Germinal center (tissue), 1 donor: Measurements from ENCODE around the gene TMEM154.

Source experiments
- DNase-seq: peaks from one replicate; pipeline ENCODE4 v3.0.0; 2012; ENCODE audit warnings: mixed read lengths, low spot score

The TMEM154 gene, protein sequence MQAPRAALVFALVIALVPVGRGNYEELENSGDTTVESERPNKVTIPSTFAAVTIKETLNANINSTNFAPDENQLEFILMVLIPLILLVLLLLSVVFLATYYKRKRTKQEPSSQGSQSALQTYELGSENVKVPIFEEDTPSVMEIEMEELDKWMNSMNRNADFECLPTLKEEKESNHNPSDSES

DNA sequence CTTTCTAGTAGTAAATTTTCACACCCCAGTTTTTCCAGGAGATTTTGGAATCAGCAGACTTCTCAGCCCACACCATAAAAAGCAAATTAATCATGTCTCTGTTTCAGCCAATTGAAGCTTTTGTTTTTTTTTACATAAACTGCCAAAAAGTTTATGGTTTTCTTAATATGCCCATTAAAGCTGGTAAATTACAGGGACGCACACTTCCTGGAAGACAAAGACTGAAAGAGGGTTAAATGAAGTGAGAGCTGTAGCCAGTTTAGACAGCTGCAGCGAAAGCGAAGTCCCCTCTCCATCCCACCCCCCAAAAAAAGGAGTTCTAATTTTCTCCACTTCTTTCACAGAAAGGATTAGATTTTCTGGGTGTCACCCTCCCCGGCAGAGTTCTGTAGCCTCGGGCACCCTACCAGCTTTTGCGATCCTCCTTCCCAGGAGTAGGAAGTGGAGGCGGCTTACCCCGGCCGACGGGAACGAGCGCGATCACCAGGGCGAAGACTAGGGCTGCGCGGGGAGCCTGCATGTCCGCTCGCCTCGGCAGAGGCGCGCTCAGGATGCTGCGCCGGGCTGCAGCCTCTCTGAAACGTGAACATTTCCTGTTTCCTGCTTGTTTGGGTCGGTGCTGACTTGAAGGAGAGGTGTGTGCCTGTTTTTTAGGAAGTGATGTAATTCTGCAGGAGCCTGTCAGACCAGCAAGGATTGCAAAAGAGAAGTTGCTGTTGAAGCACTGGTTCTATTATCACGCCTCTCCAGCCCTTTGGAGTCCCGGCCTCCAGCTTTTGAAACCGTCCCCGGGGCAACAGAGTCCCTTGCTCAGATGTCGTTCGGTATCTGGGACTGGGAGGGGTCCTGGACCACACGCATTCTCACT is at the start of gene TMEM154:
Gene TMEM154 (minus strand): TSS at position 584 of the 868 bp plus-strand sequence. CDS start 64 bp downstream, at position 520.
- DNase-seq: peak; percentile 80

DNA sequence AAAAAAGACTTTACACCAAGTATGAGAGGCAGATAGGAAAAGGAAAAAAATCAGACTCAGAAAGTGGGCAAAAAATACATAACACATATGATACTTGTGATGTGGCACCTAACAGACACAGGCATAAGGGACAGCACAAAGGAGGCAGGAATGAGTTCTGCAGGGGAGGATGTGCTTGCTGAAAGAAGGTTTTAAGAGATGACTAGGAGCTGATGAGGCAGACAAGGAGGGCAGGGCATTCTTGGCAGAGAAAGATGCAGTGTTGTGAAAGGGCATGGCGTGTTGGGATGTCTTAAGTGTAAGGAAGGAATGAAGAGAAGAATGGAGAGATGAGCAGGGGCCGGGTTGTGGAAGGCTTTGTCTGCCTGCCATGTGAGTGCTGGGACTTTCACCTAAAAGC is 49.7 kb upstream of the TMEM154 start:
- DNase-seq: no peak

DNA sequence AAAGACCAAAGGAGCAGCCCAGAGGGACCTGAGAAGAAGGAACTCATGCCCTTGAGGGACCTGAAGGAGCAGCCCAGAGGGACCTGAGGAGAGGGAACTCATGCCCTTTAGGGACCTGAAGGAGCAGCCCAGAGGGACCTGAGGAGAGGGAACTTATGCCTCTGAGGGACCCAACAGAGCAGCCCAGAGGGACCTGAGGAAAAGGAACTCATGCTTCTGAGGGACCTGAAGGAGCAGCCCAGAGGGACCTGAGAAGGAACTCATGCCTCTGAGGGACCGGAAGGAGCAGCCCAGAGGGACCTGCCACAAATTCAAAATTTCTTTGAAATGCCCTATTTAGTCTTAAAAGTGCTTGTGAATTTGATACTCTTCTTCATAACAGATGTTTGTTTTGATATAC is 48.5 kb upstream of the TMEM154 start:
- no peak for DNase-seq

DNA sequence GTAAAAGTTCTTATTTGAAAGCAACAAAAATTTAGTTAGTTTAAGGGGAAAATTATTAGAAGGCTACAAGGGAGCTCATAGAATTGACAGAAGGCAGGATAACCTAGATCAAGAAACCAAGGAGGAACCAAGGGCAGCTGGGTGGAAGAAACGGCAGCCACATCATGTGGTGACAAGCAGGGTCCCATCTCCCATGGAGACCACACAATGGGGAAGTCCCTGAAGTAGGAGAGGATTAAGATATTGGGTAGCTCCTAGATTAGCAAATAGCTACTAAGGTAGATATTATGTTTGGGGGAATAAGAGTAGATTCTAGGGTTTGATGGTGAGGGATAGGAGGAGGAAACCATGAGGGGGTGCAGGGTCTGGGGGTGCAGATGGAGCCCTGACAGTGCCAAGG is 48.0 kb upstream of the TMEM154 start:
- DNase-seq: no peak

DNA sequence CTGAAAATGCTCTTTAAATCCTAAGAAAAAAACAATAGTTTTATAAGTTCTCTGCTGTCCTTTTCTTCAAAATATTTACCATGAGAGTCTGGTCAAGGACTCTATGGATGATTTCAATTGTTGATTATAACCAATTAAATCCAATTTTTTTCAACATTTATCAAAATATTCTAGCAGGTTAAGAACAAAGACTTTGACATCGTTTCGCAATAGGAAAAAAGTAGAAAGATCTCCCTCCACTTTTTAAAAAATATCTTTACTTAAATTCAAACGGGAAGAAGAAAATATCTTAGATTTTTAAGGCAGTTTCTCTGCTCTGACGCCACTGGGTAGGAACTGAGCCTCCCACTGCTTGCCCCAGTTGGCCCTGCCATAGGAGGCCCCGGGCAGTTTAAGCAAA is 44.7 kb upstream of the TMEM154 start:
- no peak for DNase-seq

DNA sequence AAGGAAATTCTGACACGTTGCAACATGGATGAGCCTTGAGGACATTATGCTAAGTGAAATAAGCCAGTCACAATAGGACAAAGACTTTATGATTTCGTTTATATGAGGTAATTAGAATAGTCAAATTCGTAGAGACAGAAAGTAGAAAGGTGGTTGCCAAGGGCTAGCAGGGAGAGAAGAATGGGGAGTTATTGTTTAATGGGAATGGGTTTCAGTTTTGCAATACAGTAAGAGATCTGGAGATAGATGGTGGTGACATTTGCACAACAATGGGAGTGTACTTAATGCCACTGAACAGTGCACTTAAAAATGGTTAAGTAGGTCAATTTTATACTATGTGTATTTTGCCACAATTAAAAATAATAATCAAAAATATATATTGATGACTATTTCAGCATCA is 43.4 kb upstream of the TMEM154 start:
- DNase-seq: no peak

DNA sequence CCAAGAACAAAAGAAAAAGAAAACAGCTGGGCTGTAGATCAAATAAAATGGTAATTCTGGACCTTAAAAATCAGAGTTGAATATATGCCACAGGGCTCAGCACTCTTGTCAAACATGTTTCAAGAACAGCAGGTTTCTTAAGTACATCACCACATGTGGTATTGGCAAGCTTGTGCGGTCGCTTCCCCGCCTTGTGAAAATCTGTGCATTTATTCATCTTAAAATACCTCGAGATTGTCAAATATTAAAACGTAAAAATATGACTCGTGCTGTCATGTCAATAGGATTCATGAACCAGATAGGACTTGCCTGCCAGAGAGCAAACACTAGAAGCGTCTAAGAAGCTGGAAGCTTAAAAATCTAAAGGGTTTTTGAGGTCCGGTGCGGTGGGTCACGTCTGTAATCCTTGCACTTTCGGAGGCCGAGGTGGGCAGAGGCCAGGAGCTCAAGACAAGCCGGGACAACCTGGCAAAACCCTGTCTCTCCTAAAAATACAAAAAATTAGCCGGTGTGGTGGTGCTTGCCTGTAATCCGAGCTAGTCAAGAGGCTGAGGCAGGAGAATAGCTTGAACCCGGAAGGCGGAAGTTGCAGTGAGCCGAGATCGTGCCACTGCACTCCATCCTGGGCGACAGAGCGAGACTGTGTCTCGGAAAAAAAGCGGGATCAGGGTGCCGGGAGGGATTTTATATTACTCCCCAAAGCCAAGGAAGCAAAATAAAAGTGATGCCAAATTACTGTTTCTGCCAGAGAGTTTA is 40.2 kb upstream of the TMEM154 start:
- DNase-seq: no peak

DNA sequence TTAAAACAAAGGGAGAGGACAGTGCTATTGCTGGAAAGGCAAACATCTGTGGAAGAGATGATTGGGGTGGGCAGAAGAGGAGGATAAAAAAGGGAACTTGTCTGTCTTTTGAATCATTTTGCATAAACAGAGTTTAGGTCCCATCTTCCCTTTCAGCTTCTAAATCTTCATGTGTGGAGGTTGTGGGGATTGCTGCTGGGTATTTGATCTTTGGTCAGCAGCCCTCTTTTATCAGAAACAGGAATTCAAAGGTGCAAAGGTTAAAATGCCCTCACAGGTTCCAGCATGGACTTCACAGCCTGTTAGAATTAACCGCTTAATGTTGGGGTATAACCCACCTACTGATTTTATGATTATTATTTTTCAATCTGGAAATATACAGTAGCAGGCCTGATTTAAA is 39.5 kb upstream of the TMEM154 start:
- no peak for DNase-seq

DNA sequence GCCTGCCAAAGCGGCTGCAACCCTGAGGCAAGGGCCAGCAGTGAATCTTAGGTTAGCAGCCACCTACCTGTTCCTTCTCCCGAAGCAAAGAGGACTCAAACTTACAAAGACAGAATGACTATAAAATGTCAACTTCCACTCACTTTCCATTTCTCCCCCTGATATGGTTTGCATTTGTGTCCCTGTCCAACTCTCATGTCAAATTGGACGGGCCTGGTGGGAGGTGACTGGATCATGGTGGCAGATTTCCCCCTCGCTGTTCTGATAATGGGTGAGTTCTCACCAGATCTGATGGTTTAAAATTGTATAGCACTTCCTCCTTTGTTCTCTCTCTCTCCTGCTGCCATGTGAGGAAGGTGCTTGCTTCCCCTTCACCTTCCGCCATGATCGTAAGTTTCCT is 35.3 kb upstream of the TMEM154 start:
- no peak for DNase-seq

DNA sequence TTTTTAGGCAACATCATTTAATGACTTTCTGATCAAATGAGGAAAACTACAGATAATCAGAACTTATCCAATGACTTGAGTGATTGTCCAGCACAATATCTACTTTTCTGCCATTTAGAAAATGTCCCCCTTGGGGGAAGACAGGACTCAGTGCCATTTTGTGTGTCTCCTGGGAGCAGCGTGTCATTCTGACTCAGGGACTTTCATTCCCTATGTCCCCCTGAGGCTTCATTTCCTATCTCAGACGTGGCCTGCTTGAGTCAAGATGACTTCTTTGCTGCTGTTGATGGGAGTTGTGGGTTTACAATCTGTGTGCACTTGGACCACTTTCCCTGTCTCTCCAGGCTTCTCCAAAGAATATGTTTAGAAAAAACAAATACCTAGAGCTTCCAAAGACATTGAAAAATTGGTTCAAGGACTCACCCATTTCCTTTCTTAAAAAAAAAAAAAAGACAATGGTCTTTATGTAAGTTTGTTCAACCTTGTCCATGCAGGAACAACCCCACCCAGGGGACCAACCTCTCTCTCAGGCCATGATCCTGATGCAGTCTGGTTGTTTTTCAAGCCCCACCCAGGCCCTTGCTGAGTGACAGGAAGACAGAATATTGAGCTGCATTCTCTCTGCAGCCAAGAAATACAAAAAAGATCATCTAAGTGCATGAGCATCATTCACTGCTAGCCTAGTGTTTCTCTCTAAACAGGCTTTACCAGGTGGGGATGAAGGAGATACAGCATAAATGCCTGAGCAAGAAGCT is 34.3 kb upstream of the TMEM154 start:
- DNase-seq: no peak

DNA sequence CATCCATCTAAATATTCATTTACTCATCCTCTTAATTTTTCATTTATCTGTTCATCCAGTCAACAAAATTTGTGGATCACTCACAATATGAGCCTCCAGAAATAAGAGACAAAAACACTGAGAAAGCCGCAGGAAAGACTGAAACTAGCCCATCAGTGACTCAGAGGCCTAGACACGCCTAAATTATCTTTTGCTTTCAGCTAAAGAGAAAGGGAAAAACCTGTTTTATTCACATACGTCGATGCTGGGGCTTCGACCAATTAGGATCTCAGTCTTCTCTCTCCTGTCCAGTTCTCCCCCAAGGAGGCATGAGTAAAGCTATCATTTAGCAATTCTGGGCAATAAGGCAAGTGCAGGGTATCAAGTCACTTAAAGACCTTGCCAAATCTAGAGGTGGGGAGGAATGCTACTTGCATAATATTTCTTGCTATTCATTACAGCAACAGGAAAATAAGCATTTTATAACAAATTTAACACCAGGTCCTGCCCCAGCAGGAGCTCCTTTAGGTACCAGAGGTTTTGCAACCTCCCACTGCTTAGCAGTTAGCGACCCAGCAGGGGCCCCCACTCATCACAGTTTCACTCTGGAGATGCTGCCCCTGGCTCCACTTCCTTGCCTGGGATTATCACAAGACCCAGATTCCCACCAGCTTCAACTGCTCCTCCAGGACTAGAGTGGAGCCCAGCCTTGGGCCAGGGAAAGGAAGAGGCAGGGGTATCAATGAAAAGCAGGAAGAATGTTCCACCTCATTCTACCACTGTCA is 30.1 kb upstream of the TMEM154 start:
- DNase-seq: no peak

DNA sequence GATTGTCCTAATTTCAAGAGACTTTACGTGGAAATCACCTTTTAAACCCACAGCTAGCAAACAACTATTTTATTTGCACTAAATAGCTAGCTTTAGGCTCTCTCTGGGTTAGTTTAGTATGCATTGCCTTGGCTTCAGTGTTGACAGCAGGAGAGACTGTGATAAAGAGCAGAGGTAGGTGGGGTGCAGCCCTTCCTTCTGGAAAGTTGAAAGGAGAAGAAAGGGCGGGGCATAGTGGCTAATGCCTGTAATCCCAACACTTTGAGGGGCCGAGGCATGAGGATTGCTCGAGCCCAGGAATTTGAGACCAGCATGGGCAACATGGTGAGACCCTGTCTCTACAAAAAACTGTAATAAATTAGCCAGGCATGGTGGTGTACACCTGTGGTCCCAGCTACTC is 29.0 kb upstream of the TMEM154 start:
- DNase-seq: no peak

DNA sequence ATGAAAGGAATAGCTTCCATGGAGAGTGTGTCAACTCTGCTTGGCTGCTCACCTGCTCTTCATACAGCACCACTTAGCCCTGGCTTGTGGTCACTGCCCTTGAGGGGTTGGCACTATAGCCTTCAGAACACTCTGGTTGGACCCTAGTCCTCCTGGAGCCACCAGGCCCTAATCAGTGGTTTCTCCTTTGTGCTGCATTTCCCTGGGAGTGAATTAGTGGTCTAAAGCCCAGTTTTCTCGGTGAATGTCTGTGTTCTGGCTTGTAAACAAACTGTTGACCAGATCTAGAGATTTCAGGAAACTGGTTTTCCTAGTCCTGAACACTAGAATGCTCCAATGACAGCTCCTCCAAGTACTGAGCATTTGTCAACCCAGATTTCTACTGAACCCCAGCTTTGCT is 28.6 kb upstream of the TMEM154 start:
- DNase-seq: no peak

DNA sequence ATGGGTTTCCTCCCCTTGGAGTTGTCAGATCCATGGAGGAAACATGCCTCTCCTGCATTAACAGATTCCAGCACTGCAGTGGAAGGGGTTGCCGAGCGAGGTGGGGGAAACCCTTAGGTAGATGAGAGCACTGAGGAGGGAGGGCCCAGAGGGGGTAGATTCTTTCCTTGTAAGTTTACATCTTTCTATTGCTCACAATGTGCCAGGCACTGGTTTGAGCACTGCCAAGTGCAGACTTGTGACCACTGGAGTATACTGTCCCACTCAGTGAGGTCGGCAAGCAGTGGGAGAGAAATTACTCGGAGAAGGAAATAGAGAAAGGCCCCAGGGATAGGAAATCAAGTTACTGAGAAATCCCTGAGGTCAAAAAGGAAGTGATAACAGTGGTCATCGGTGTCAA is 27.8 kb upstream of the TMEM154 start:
- no peak for DNase-seq

DNA sequence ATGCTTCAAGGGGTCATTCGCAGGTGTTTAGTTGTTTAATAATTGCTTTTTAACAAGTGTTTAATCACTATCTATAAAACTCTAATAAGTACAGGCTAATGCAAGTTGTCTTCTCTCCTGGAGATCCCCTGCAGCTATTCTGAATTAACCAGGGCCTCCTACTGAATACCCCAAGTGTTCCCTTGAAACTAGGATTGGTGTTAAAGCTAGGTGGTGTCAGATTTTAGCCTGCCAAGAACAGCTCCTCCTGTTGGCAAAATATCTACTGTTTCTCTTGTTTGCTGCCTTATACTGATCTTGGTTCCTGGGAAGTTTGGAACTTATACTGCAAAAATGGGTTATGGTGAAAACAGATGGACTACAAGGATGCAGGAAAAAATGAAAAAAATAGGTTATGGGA is 26.1 kb upstream of the TMEM154 start:
- no peak for DNase-seq

DNA sequence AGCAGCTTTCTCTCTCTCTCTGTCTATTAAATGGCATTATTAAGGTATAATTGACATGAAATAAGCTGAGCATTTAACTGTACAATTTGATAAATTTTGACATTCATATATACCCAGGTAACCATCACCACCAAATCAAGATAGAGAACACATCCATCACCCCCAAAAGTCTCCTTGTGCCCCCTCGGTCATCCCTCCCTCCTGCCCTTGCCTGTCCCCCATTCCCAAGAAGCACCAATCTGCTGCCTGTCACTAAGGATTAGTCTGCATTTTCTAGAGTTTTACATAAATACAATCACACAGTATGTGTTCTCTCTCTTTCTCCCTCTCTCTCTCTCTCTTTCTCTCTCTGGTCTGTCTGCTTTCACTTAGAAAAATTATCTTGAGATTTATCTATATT is 25.0 kb upstream of the TMEM154 start:
- no peak for DNase-seq

DNA sequence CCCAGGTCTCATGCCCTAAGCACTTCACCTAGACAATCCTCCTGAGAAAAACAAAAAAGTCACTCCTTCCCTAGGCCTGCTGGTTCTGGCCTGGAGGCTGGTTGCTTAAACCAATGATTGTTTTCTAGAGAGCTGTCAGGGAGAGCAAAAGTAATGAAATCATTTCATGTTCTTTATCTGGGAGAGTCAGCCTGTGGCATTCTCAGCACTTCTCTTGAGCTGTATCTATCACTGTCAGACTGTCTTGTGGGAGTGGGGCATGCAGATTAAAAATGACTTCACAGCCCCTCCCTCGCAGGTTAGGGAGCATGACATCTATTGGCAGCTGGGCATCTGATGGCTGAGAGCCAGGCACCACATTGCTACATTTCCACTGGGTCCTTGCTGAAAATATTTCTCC is 20.4 kb upstream of the TMEM154 start:
- DNase-seq: no peak

DNA sequence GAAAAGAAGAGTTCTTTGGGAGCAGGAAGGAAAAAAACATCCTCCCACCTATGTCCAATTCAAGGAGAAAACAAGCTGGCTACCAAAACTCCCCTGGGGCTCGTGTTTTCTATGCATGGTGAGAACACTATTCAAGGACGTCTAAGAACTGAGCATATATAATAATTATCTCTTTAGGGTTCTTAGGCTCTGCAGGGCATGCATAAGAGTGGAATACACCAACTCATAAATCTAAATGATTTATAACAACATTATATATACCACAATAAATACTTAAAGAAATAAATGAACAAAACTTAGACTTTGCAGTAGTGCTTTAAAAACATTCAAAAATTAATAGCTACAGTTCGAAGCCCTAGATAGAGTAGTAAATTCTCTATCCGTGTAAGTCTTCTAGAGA is 19.5 kb upstream of the TMEM154 start:
- DNase-seq: no peak

DNA sequence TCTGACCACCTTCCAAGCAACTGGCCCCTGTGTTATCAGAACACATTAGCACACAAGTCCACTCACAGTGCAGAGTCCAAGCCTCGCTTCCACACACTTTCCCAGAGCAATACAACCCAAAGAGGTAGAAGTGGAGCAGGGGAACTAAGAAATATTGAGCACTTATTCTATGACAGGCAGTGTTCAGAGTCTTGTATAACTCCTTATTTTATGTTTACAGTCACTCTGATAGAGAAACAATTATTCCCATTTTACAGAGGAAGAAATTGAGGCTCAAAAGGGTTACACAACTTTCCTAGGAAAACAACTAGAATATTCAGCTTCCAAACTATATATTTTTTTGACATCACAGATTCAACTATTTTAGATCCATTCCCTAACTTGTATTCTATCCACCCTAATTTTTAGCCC is 18.3 kb upstream of the TMEM154 start:
- no peak for DNase-seq

DNA sequence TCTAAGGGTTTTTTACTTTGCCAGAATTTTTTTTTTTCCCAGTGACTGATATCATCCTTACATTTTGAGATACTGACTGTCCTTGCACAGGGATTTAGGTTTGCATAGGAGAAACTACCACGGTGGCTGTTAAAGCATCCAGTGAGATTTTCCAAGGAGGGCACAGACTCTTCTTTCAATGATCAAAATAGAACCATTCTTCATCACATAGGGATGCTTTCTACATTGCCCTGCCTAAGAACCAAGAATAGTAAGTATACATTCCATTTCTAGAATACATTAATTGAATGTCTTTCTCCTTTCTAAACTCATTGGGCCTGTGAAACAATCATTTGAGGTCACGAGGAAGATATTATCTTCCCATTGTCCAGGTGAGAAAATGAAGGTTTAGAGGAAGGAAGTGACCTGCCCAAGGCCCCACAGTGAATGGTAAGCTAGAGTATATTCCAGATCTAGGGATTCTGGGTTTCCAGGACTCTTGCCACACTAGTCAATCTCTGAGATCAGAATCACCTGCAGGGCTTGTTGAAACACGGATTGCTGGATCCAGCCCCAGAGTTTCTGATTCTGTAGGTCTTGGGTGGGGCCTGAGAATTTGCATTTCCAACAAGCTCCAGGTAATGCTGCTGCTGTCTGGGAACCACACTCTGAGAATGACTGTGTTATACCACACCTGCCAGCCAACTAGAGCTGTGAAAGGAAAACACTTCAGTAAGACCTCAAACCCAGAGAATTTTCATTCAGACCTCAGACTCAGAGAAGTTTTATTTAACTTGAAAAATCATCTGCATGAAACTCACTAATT is 17.7 kb upstream of the TMEM154 start:
- DNase-seq: no peak
